GM12878 (cell line): Measurements from ENCODE around the gene KDELR1. TPM values are rescaled to one million over a fixed set of nuclear protein-coding genes. Genes with fewer than 3 reads are reported as not detected.

Source experiments
- ATAC-seq: fragments of 200-7000 bp; cut with Tn5 transposase; 3 replicates; pipeline ENCODE4 v1.9.1; 2020; ENCODE audit warnings: mild to moderate bottlenecking, moderate library complexity
- BruUV-seq: library from RNA; stranded (reverse); fragments of 400-500 nt; replicated peaks from 2 replicates; lab custom pipeline; 2021; lab: Mats Ljungman, UMichigan
- CTCF ChIA-PET: fragments of 300-600 bp; sonication (Branson Sonifier 250); formaldehyde crosslinking; extraction: SDS; loops from one replicate; lab custom pipeline; 2021; ENCODE audit warnings: inconsistent platforms; lab: Yijun Ruan, JAX
- POLR2A ChIA-PET: fragments of 350-600 bp; formaldehyde crosslinking; extraction: SDS; loops from one replicate; lab custom pipeline; 2021; ENCODE audit warnings: inconsistent platforms; lab: Charles Lee
- RAD21 ChIA-PET: fragments of 300-600 bp; sonication (Branson Sonifier 250); formaldehyde crosslinking; loops from one replicate; lab custom pipeline; 2023; ENCODE audit warnings: antibody characterized with exemption; ENCODE audit not compliant: unreplicated experiment; lab: Charles Lee
- SMC1A ChIA-PET: fragments of 300-600 bp; sonication (Branson Sonifier 250); formaldehyde crosslinking; loops from one replicate; lab custom pipeline; 2023; ENCODE audit not compliant: unreplicated experiment, uncharacterized antibody; lab: Charles Lee
- DNase-seq: peaks from one replicate; pipeline ENCODE4 v3.0.0-alpha.2; 2011; ENCODE audit warnings: low read depth, low spot score
- FAIRE-seq: peaks from 3 replicates; lab custom pipeline; 2011; peaks lifted over from hg19 to GRCh38; lab: Jason Lieb, UNC
- H2AFZ ChIP-seq: 2 replicates; pipeline ENCODE4 v1.6.0; 2011; ENCODE audit warnings: low read depth, low read length, control low read depth; ENCODE audit not compliant: control insufficient read depth
- H3K27ac ChIP-seq: 2 replicates; pipeline ENCODE4 v1.5.1; 2011; ENCODE audit warnings: control low read depth; ENCODE audit not compliant: control insufficient read depth, insufficient read depth
- H3K27me3 ChIP-seq, 2 experiments: replicated peaks in 1 of 2; 2 replicates each; pipeline versions ENCODE4 v1.6.0 to v1.6.1; 2011; ENCODE audit warnings: low read length in 1 of 2; ENCODE audit not compliant: control insufficient read depth in 2 of 2, insufficient read depth in 2 of 2
- H3K36me3 ChIP-seq, 2 experiments: 2 replicates each; pipeline ENCODE4 v1.5.1; 2011; ENCODE audit warnings: low read length in 1 of 2; ENCODE audit not compliant: control insufficient read depth in 2 of 2, insufficient read depth in 2 of 2
- H3K4me1 ChIP-seq: 2 replicates; pipeline ENCODE4 v1.6.1; 2011; ENCODE audit warnings: mild to moderate bottlenecking, low read length, moderate library complexity, mixed read lengths; ENCODE audit not compliant: control insufficient read depth, insufficient read depth
- H3K4me2 ChIP-seq: 2 replicates; pipeline ENCODE4 v1.6.0; 2011; ENCODE audit warnings: control low read depth; ENCODE audit not compliant: control insufficient read depth, insufficient read depth
- H3K4me3 ChIP-seq: fragments of 200-600 bp; sonication (generic); 2 replicates; pipeline ENCODE4 v1.5.1; 2016
- H3K79me2 ChIP-seq: 2 replicates; pipeline ENCODE4 v1.6.0; 2011; ENCODE audit warnings: low read length; ENCODE audit not compliant: control insufficient read depth, insufficient read depth
- H3K9ac ChIP-seq: 2 replicates; pipeline ENCODE4 v1.8.0; 2011; ENCODE audit warnings: low read length, control low read depth, mixed read lengths; ENCODE audit not compliant: control insufficient read depth, insufficient read depth
- H3K9me3 ChIP-seq: replicated peaks from 3 replicates; pipeline ENCODE4 v1.5.1; 2011; ENCODE audit warnings: mild to moderate bottlenecking, low read length; ENCODE audit not compliant: control insufficient read depth, insufficient read depth
- H4K20me1 ChIP-seq: 2 replicates; pipeline ENCODE4 v1.6.0; 2011; ENCODE audit not compliant: control insufficient read depth, insufficient read depth
- BACH1 ChIP-seq: fragments of 450-650 bp; IDR thresholded peaks from 2 replicates; pipeline ENCODE4 v1.6.1; 2017; ENCODE audit warnings: mild to moderate bottlenecking, borderline replicate concordance
- E2F4 ChIP-seq: IDR thresholded peaks from 2 replicates; pipeline ENCODE4 v1.6.1; 2012; ENCODE audit warnings: low read depth, low read length, improper control_type of control experiment
- FOXK2 ChIP-seq: fragments of 450-650 bp; IDR thresholded peaks from 2 replicates; pipeline ENCODE4 v1.6.1; 2017; ENCODE audit warnings: mild to moderate bottlenecking, moderate library complexity
- HDAC2 ChIP-seq: fragments of 200-600 bp; sonication (generic); IDR thresholded peaks from 2 replicates; pipeline ENCODE4 v1.6.1; 2017
- NBN ChIP-seq: fragments of 450-650 bp; IDR thresholded peaks from 2 replicates; pipeline ENCODE4 v1.6.1; 2016
- NR2C2 ChIP-seq: IDR thresholded peaks from 2 replicates; pipeline ENCODE4 v1.6.1; 2011; ENCODE audit warnings: borderline replicate concordance, low read depth; ENCODE audit not compliant: control insufficient read depth, insufficient read length
- NR2F1 ChIP-seq: fragments of 450-650 bp; conservative IDR thresholded peaks from 2 replicates; pipeline ENCODE4 v1.6.1; 2017; ENCODE audit warnings: mild to moderate bottlenecking
- PAX5 ChIP-seq: IDR thresholded peaks from 2 replicates; pipeline ENCODE4 v1.6.1; 2011; ENCODE audit warnings: low read depth, low read length, borderline replicate concordance
- PML ChIP-seq: IDR thresholded peaks from 2 replicates; pipeline ENCODE4 v1.6.1; 2012; ENCODE audit warnings: low read length, inconsistent platforms
- RAD21 ChIP-seq: IDR thresholded peaks from 2 replicates; pipeline ENCODE4 v1.6.1; 2011; ENCODE audit warnings: mild to moderate bottlenecking, low read depth, low read length, moderate library complexity; ENCODE audit not compliant: insufficient read depth
- RCOR1 ChIP-seq: conservative IDR thresholded peaks from 2 replicates; pipeline ENCODE4 v1.6.1; 2012; ENCODE audit warnings: low read depth, low read length, improper control_type of control experiment
- RUNX3 ChIP-seq: IDR thresholded peaks from 2 replicates; pipeline ENCODE4 v1.6.1; 2012; ENCODE audit warnings: low read length, inconsistent platforms
- SKIL ChIP-seq: fragments of 450-650 bp; IDR thresholded peaks from 2 replicates; pipeline ENCODE4 v1.6.1; 2017; ENCODE audit warnings: mild to moderate bottlenecking, low read depth, inconsistent platforms; ENCODE audit not compliant: poor library complexity, severe bottlenecking
- SREBF2 ChIP-seq: IDR thresholded peaks from 2 replicates; pipeline ENCODE4 v1.6.1; 2012; ENCODE audit warnings: mild to moderate bottlenecking, low read length
- ZBTB4 ChIP-seq: fragments of 450-650 bp; formaldehyde crosslinking; IDR thresholded peaks from 2 replicates; pipeline ENCODE4 v1.4.0; 2022; ENCODE audit warnings: mild to moderate bottlenecking, moderate library complexity
- ZNF24 ChIP-seq: fragments of 450-650 bp; IDR thresholded peaks from 2 replicates; pipeline ENCODE4 v1.6.1; 2017; ENCODE audit warnings: antibody characterized with exemption, mild to moderate bottlenecking
- WGBS: methylation state at CpG from one replicate; pipeline ENCODE4 v1.1.6; 2016; ENCODE audit warnings: low lambda C conversion rate; ENCODE audit not compliant: insufficient replicate concordance, insufficient coverage; ENCODE audit errors: missing lambda C conversion rate; 5-methylcytosine and 5-hydroxymethylcytosine counted together
- in situ Hi-C: fragments of 300-500 bp; cut with MboI; formaldehyde crosslinking; loops from 9 replicates; pipeline ENCODE4 v1.14.3; 2018; ENCODE audit warnings: mixed read lengths
- intact Hi-C: fragments of 100-400 bp; cut with micrococcal nuclease; formaldehyde crosslinking; loops from one replicate; pipeline ENCODE4 v1.14.2; 2022; ENCODE audit not compliant: unreplicated experiment
- polyA plus RNA-seq, 11 experiments: library from polyadenylated mRNA; depleted of rRNA in 4 of 11; unstranded in 6 of 11; stranded (reverse) in 5 of 11; fragments of >200 nt; fragmentation: Nextera tagmentation in 4 of 11; fragmentation: Illumina TruSeq in 1 of 11; extraction: Ambion mirVana in 4 of 11; extraction: Trizol in 1 of 11; gene quantifications; 1 replicate in 1 of 11; 2 replicates in 10 of 11; pipeline versions ENCODE4 v1.2.1 to v1.2.3, GENCODE V29; 2011 to 2016; ENCODE audit warnings: inconsistent platforms in 2 of 11, missing spikeins in 2 of 11, low read depth in 1 of 11
- total RNA-seq, 4 experiments: library from RNA; depleted of rRNA in 3 of 4; stranded (reverse); fragments of >200 nt in 3 of 4; fragmentation: Illumina TruSeq in 1 of 4; extraction: Trizol in 1 of 4; gene quantifications; 2 replicates each; pipeline versions ENCODE4 v1.2.1 to v1.2.3, GENCODE V29; 2013 to 2021
- TF ChIP-seq, protein P1 (sequence below): fragments of 450-650 bp; IDR thresholded peaks from 2 replicates; pipeline ENCODE4 v1.6.1; 2017; ENCODE audit warnings: borderline replicate concordance

Gene KDELR1
- total and polyA plus RNA-seq, 10 of the 15 experiments (the other 5 are each of a cell fraction or from before 2014, with no cell fraction given): 2.3 to 71.0 (median 45.2) TPM

GRCh38 chr19:48424694-48425219 is 33.4 kb upstream of the KDELR1 start (continued):
- TF ChIP-seq PAX5 (no peak), RUNX3 (peak; percentile 29; the same call in 1 of the 2 replicates), HDAC2 (no peak), BACH1 (no peak; the same call in 1 of the 2 replicates), E2F4 (no peak), NBN (peak; percentile 59; the same call in 1 of the 2 replicates), SKIL (no peak), ZNF24 (no peak), FOXK2 (no peak), SREBF2 (no peak)

DNA sequence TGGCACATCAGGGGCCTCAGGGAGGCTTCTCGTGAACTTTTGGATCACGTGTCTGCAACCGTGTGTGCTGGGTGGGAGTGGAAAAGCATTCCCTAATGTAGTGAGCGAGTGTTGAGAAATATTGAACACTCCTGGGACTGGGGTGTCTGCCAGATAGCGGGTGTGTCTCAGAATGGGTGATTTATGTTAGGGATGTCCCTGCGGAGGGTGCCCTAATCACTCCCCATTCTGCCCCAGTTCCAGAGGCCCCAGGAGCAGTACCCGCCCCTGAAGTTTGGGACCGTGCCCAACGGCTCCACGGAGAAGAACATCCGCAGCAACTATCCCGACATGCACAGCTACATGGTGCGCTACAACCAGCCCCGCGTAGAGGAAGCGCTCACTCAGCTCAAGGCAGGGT is 30.2 kb upstream of the KDELR1 start:
- no peak for TF ChIP-seq ZBTB4 (CRISPR knock-in tag)
- no peak for TF ChIP-seq PML
- no peak for TF ChIP-seq NR2C2
- no peak for TF ChIP-seq RCOR1
- TF ChIP-seq, protein P1, sequence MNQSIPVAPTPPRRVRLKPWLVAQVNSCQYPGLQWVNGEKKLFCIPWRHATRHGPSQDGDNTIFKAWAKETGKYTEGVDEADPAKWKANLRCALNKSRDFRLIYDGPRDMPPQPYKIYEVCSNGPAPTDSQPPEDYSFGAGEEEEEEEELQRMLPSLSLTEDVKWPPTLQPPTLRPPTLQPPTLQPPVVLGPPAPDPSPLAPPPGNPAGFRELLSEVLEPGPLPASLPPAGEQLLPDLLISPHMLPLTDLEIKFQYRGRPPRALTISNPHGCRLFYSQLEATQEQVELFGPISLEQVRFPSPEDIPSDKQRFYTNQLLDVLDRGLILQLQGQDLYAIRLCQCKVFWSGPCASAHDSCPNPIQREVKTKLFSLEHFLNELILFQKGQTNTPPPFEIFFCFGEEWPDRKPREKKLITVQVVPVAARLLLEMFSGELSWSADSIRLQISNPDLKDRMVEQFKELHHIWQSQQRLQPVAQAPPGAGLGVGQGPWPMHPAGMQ: no peak
- no peak for TF ChIP-seq NR2F1
- TF ChIP-seq RAD21: no peak
- TF ChIP-seq, all 136 proteins: peak for 0
- H2AFZ ChIP-seq: no peak overlapping the region
- H3K36me3 ChIP-seq: no peaks in the 10 kb centered on the region
- H3K9me3 ChIP-seq: no peaks in the 10 kb centered on the region
- peaks cover 14% of the 10 kb centered on the region for H3K4me1 ChIP-seq
- ChIA-PET POLR2A (no interaction called here), CTCF (interaction anchor here (0.7 to 1.9 kb wide), 2 partner anchors 24 to 894 kb away, joined by 3 to 4 read pairs; partner anchors contain the start of gene GRWD1), SMC1A (no interaction called here), RAD21 (no interaction called here)
- no peak overlapping the region for H3K27ac ChIP-seq
- in situ Hi-C loops (no loop called here), intact Hi-C loops (no loop called here)
- H3K4me2 ChIP-seq: no peak overlapping the region
- H3K79me2 ChIP-seq: no peaks in the 10 kb centered on the region
- no peak overlapping the region for H3K4me3 ChIP-seq
- no peaks in the 10 kb centered on the region for H4K20me1 ChIP-seq
- no peak overlapping the region for H3K9ac ChIP-seq
- ATAC-seq (no peak), FAIRE-seq (no peak), DNase-seq (no peak)
- no TSS peak for BruUV-seq
- H3K27me3 ChIP-seq: no peaks in the 10 kb centered on the region
- 70% methylated on average over 16 of the region's 16 CpGs for WGBS
